ENCODE data around the gene TBC1D10A. TPM values are rescaled to one million over a fixed set of nuclear protein-coding genes. Genes with fewer than 3 reads are reported as not detected.

TBC1D10A gene
- total RNA-seq, 1 experiment from 2014 or later: 11.1 TPM

DNA sequence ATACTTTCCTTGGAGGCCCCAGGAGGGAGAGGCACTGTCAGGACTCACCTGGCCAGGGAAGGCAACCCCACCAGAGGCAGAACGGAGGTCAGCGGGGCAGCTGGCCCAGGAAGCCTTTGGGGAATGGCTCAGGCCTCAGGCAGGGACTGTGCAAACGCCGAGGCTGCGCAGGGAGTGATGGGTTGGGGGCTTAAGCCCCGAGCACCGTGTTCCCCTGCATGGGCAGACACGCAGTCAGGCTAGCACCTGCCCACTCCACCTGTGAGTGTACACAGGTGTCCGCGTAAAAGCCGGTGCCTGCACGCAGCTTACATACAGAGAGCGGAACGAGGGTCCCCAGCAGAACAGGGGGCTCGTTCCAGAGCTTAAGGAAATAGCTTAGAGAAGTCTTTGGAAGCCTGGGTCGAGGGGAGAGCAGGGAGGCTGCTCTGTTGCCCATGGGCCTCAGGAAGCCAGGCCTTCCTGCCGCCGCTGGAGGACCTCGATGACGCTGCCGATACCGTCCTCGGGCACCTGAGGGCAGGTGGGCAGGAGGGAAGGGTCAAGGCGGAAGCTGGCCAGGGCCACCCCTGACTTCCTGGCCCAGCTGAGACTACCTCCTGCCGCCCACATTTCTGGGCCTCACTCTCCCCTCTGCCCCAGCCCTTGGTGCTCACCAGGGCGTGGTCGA is 41.4 kb downstream of the TBC1D10A start:
- TF ChIP-seq, protein P1, sequence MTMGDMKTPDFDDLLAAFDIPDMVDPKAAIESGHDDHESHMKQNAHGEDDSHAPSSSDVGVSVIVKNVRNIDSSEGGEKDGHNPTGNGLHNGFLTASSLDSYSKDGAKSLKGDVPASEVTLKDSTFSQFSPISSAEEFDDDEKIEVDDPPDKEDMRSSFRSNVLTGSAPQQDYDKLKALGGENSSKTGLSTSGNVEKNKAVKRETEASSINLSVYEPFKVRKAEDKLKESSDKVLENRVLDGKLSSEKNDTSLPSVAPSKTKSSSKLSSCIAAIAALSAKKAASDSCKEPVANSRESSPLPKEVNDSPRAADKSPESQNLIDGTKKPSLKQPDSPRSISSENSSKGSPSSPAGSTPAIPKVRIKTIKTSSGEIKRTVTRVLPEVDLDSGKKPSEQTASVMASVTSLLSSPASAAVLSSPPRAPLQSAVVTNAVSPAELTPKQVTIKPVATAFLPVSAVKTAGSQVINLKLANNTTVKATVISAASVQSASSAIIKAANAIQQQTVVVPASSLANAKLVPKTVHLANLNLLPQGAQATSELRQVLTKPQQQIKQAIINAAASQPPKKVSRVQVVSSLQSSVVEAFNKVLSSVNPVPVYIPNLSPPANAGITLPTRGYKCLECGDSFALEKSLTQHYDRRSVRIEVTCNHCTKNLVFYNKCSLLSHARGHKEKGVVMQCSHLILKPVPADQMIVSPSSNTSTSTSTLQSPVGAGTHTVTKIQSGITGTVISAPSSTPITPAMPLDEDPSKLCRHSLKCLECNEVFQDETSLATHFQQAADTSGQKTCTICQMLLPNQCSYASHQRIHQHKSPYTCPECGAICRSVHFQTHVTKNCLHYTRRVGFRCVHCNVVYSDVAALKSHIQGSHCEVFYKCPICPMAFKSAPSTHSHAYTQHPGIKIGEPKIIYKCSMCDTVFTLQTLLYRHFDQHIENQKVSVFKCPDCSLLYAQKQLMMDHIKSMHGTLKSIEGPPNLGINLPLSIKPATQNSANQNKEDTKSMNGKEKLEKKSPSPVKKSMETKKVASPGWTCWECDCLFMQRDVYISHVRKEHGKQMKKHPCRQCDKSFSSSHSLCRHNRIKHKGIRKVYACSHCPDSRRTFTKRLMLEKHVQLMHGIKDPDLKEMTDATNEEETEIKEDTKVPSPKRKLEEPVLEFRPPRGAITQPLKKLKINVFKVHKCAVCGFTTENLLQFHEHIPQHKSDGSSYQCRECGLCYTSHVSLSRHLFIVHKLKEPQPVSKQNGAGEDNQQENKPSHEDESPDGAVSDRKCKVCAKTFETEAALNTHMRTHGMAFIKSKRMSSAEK (CRISPR knock-in tag; IDR thresholded peaks at IDR 0.05; ENCODE audit: borderline replicate concordance): no peak
- no peak for TF ChIP-seq ARID4B (CRISPR knock-in tag; IDR thresholded peaks at IDR 0.05; ENCODE audit: borderline replicate concordance)
- no peak for TF ChIP-seq FOXP1 (CRISPR knock-in tag; IDR thresholded peaks at IDR 0.05; ENCODE audit: borderline replicate concordance)
- no peak for TF ChIP-seq ZNF416 (CRISPR knock-in tag; IDR thresholded peaks at IDR 0.05)
- TF ChIP-seq FOXJ3 (CRISPR knock-in tag; IDR thresholded peaks at IDR 0.05; ENCODE audit: borderline replicate concordance): no peak
- TF ChIP-seq, protein P2, sequence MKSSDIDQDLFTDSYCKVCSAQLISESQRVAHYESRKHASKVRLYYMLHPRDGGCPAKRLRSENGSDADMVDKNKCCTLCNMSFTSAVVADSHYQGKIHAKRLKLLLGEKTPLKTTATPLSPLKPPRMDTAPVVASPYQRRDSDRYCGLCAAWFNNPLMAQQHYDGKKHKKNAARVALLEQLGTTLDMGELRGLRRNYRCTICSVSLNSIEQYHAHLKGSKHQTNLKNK (CRISPR knock-in tag; IDR thresholded peaks at IDR 0.05): no peak
- no peak for TF ChIP-seq CBFB (CRISPR knock-in tag; IDR thresholded peaks at IDR 0.05; ENCODE audit: low read depth)
- TF ChIP-seq, protein P3, sequence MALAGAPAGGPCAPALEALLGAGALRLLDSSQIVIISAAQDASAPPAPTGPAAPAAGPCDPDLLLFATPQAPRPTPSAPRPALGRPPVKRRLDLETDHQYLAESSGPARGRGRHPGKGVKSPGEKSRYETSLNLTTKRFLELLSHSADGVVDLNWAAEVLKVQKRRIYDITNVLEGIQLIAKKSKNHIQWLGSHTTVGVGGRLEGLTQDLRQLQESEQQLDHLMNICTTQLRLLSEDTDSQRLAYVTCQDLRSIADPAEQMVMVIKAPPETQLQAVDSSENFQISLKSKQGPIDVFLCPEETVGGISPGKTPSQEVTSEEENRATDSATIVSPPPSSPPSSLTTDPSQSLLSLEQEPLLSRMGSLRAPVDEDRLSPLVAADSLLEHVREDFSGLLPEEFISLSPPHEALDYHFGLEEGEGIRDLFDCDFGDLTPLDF (CRISPR knock-in tag; IDR thresholded peaks at IDR 0.05): no peak
- TF ChIP-seq, protein P4, sequence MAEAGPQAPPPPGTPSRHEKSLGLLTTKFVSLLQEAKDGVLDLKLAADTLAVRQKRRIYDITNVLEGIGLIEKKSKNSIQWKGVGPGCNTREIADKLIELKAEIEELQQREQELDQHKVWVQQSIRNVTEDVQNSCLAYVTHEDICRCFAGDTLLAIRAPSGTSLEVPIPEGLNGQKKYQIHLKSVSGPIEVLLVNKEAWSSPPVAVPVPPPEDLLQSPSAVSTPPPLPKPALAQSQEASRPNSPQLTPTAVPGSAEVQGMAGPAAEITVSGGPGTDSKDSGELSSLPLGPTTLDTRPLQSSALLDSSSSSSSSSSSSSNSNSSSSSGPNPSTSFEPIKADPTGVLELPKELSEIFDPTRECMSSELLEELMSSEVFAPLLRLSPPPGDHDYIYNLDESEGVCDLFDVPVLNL (CRISPR knock-in tag; IDR thresholded peaks at IDR 0.05; ENCODE audit: borderline replicate concordance, low read depth): no peak
- TF ChIP-seq IRF2 (CRISPR knock-in tag; IDR thresholded peaks at IDR 0.05; ENCODE audit: borderline replicate concordance, low read depth): no peak
- no peak for TF ChIP-seq MXD4 (CRISPR knock-in tag; IDR thresholded peaks at IDR 0.05; ENCODE audit: borderline replicate concordance)
- no peak for TF ChIP-seq TCF7 (CRISPR knock-in tag; IDR thresholded peaks at IDR 0.05; ENCODE audit: low read depth)
- TF ChIP-seq TEAD4 (CRISPR knock-in tag; IDR thresholded peaks at IDR 0.05): no peak
- no peak for TF ChIP-seq PRRX2 (CRISPR knock-in tag; IDR thresholded peaks at IDR 0.05)
- no peak for TF ChIP-seq IRF1 (CRISPR knock-in tag; IDR thresholded peaks at IDR 0.05)
- TF ChIP-seq ZNF512 (CRISPR knock-in tag; IDR thresholded peaks at IDR 0.05; ENCODE audit: borderline replicate concordance): no peak
- TF ChIP-seq ZBTB21 (CRISPR knock-in tag; IDR thresholded peaks at IDR 0.05; ENCODE audit: borderline replicate concordance): no peak
- TF ChIP-seq TEAD1 (CRISPR knock-in tag; IDR thresholded peaks at IDR 0.05): no peak
- TF ChIP-seq AR (CRISPR knock-in tag; IDR thresholded peaks at IDR 0.05): no peak
- DNase-seq (ENCODE audit: low spot score) (no peak), ATAC-seq (no peak)
- H3K4me1 Mint-ChIP-seq: peaks cover 9% of the 10 kb centered on the region
- H3K9me3 Mint-ChIP-seq: no peaks in the 10 kb centered on the region
- H3K36me3 Mint-ChIP-seq: no peaks in the 10 kb centered on the region
- CTCF ChIA-PET: interaction anchor here (1.2 to 3.6 kb wide), 2 partner anchors 22 to 42 kb away, joined by 7 to 25 read pairs; partner anchors contain the start of gene TBC1D10A
- POLR2A ChIA-PET: no interaction called here
- no peak overlapping the region for H3K27ac Mint-ChIP-seq
- peaks cover 3% of the 10 kb centered on the region for H3K27me3 Mint-ChIP-seq (ENCODE audit: low read depth)
- no peak overlapping the region for H3K4me3 Mint-ChIP-seq
